ACC112 (cell line): ENCODE measurements around the gene ZNF844.
"Not testable (repeated sequence)": the region's sequence is repeated elsewhere in the genome, so short reads cannot be mapped to it uniquely, and the experiment has no call there.

Experiments used
- H2AFZ ChIP-seq: fragments of 200-600 bp; sonication (generic); one replicate; pipeline ENCODE4 v1.6.0; 2017; ENCODE audit warnings: antibody characterized with exemption, low read length; ENCODE audit not compliant: unreplicated experiment
- H3K27ac ChIP-seq: fragments of 200-600 bp; sonication (generic); 2 replicates; pipeline ENCODE4 v1.5.1; 2014; ENCODE audit warnings: low read depth, mild to moderate bottlenecking, antibody characterized with exemption, low read length, moderate library complexity
- H3K27me3 ChIP-seq: fragments of 200-600 bp; sonication (generic); 2 replicates; pipeline ENCODE4 v1.6.1; 2014; ENCODE audit warnings: mild to moderate bottlenecking, antibody characterized with exemption, low read length, moderate library complexity, mixed read lengths; ENCODE audit not compliant: insufficient read depth
- H3K36me3 ChIP-seq: fragments of 200-600 bp; sonication (generic); 2 replicates; pipeline ENCODE4 v1.6.1; 2016; ENCODE audit warnings: mild to moderate bottlenecking, antibody characterized with exemption, low read length, moderate library complexity, mixed read lengths; ENCODE audit not compliant: insufficient read depth
- H3K4me1 ChIP-seq: fragments of 200-600 bp; sonication (generic); one replicate; pipeline ENCODE4 v1.6.1; 2016; ENCODE audit warnings: low read length, mixed read lengths; ENCODE audit not compliant: insufficient read depth, unreplicated experiment, control insufficient read depth
- H3K4me3 ChIP-seq: fragments of 200-600 bp; sonication (generic); 2 replicates; pipeline ENCODE4 v1.5.1; 2014; ENCODE audit warnings: mild to moderate bottlenecking, low read depth, low read length
- H3K79me2 ChIP-seq: fragments of 200-600 bp; sonication (generic); one replicate; pipeline ENCODE4 v1.6.0; 2016; ENCODE audit warnings: low read length; ENCODE audit not compliant: control insufficient read depth, unreplicated experiment, insufficient read depth

The ZNF844 gene

GRCh38 chr19:12092956-12093355 is 28.4 kb downstream of the ZNF844 start:
- Histone ChIP-seq H3K79me2 (peaks cover 18% of the 10 kb centered on the region), H3K4me1 (peaks cover 8% of the 10 kb centered on the region), H3K4me3 (peak overlapping the region; percentile 85), H2AFZ (no peak overlapping the region), H3K27ac (peak overlapping the region; percentile 73; the same call in 1 of the 2 replicates), H3K36me3 (peaks cover 4% of the 10 kb centered on the region; the same call in 1 of the 2 replicates), H3K27me3 (no peaks in the 10 kb centered on the region)

- Histone ChIP-seq H3K79me2 (peaks cover 18% of the 10 kb centered on the region), H3K27me3 (no peaks in the 10 kb centered on the region), H3K36me3 (peaks cover 6% of the 10 kb centered on the region; the same call in 1 of the 2 replicates), H3K4me3 (no peak overlapping the region), H3K27ac (no peak overlapping the region), H2AFZ (no peak overlapping the region), H3K4me1 (peaks cover 8% of the 10 kb centered on the region)
Measured at GRCh38 chr19:12093777-12094176, 29.2 kb downstream of the ZNF844 start.

- Histone ChIP-seq H3K27me3 (no peaks in the 10 kb centered on the region), H2AFZ (no peak overlapping the region), H3K4me1 (peaks cover 8% of the 10 kb centered on the region), H3K27ac (peak overlapping the region; percentile 61), H3K79me2 (peaks cover 18% of the 10 kb centered on the region), H3K4me3 (peak overlapping the region; percentile 16; the same call in 1 of the 2 replicates), H3K36me3 (peaks cover 6% of the 10 kb centered on the region; the same call in 1 of the 2 replicates)
Measured at GRCh38 chr19:12095111-12095790, 30.7 kb downstream of the ZNF844 start.

GRCh38 chr19:12098040-12098439 is 33.5 kb downstream of the ZNF844 start:
- Histone ChIP-seq H2AFZ (no peak overlapping the region), H3K36me3 (peaks cover 6% of the 10 kb centered on the region; the same call in 1 of the 2 replicates)

GRCh38 chr19:12103909-12104308 is 39.4 kb downstream of the ZNF844 start:
- not testable (repeated sequence) for H3K36me3 ChIP-seq, H3K27me3 ChIP-seq, H2AFZ ChIP-seq, H3K27ac ChIP-seq, H3K4me3 ChIP-seq, H3K4me1 ChIP-seq, H3K79me2 ChIP-seq

More at GRCh38 chr19:12098040-12098439, 33.5 kb downstream of the ZNF844 start:
- peaks cover 8% of the 10 kb centered on the region for H3K4me1 ChIP-seq
- H3K27me3 ChIP-seq: no peaks in the 10 kb centered on the region
- H3K4me3 ChIP-seq: no peak overlapping the region
- H3K27ac ChIP-seq: no peak overlapping the region
- peaks cover 16% of the 10 kb centered on the region for H3K79me2 ChIP-seq

GRCh38 chr19:12111176-12111575 is 46.6 kb downstream of the ZNF844 start:
- H3K4me3 ChIP-seq: no peak overlapping the region
- H3K4me1 ChIP-seq: no peaks in the 10 kb centered on the region
- H3K27ac ChIP-seq: no peak overlapping the region
- H3K27me3 ChIP-seq: no peaks in the 10 kb centered on the region
- H3K36me3 ChIP-seq: peaks cover 51% of the 10 kb centered on the region
- no peak overlapping the region for H2AFZ ChIP-seq
- H3K79me2 ChIP-seq: no peaks in the 10 kb centered on the region

GRCh38 chr19:12111943-12112637 is 47.6 kb downstream of the ZNF844 start:
- Histone ChIP-seq H3K4me3 (no peak overlapping the region), H3K36me3 (peaks cover 45% of the 10 kb centered on the region), H3K79me2 (no peaks in the 10 kb centered on the region), H3K27ac (no peak overlapping the region), H2AFZ (no peak overlapping the region), H3K4me1 (no peaks in the 10 kb centered on the region), H3K27me3 (no peaks in the 10 kb centered on the region)

- Histone ChIP-seq H2AFZ (no peak overlapping the region), H3K4me3 (no peak overlapping the region), H3K79me2 (no peaks in the 10 kb centered on the region), H3K27me3 (no peaks in the 10 kb centered on the region), H3K27ac (no peak overlapping the region), H3K4me1 (no peaks in the 10 kb centered on the region), H3K36me3 (peaks cover 45% of the 10 kb centered on the region)
Measured at GRCh38 chr19:12112701-12113100, 48.2 kb downstream of the ZNF844 start.

- Histone ChIP-seq H3K4me3 (no peak overlapping the region), H3K79me2 (no peaks in the 10 kb centered on the region), H2AFZ (no peak overlapping the region), H3K27ac (no peak overlapping the region), H3K36me3 (peaks cover 45% of the 10 kb centered on the region), H3K4me1 (no peaks in the 10 kb centered on the region), H3K27me3 (no peaks in the 10 kb centered on the region)
Measured at GRCh38 chr19:12113121-12113520, 48.6 kb downstream of the ZNF844 start.

- H3K27ac ChIP-seq: no peak overlapping the region
- H3K4me1 ChIP-seq: no peaks in the 10 kb centered on the region
- no peak overlapping the region for H2AFZ ChIP-seq
- H3K27me3 ChIP-seq: no peaks in the 10 kb centered on the region
- H3K36me3 ChIP-seq: peaks cover 12% of the 10 kb centered on the region
- no peaks in the 10 kb centered on the region for H3K79me2 ChIP-seq
- no peak overlapping the region for H3K4me3 ChIP-seq
Measured at GRCh38 chr19:12117201-12117970, 52.9 kb downstream of the ZNF844 start.
